VCaP (cell line): ENCODE measurements around the gene C1orf159.

ENCODE experiments used
- H3K27ac ChIP-seq: fragments of 450-650 bp; 2 replicates; pipeline ENCODE4 v1.5.1; 2017
- CTCF ChIP-seq: fragments of 450-650 bp; conservative IDR thresholded peaks from 2 replicates; pipeline ENCODE4 v1.5.1; 2017; ENCODE audit warnings: mild to moderate bottlenecking, moderate library complexity

Gene C1orf159

GRCh38 chr1:1161683-1162079 lies 45.8 kb upstream of the C1orf159 start:
- TF ChIP-seq CTCF = no peak
- peak overlapping the region; percentile 90 for H3K27ac ChIP-seq

GRCh38 chr1:1161078-1161682 lies 45.3 kb upstream of the C1orf159 start:
- no peak overlapping the region for H3K27ac ChIP-seq
- no peak for TF ChIP-seq CTCF

GRCh38 chr1:1160281-1160930 lies 44.5 kb upstream of the C1orf159 start:
- TF ChIP-seq CTCF = no peak
- no peak overlapping the region for H3K27ac ChIP-seq

- peak overlapping the region; percentile 81 for H3K27ac ChIP-seq
- TF ChIP-seq CTCF = no peak
Measured at GRCh38 chr1:1157914-1158710, 42.2 kb upstream of the C1orf159 start.

- peak overlapping the region; percentile 81 for H3K27ac ChIP-seq
Measured at GRCh38 chr1:1157426-1157913, 41.6 kb upstream of the C1orf159 start.

GRCh38 chr1:1157033-1157365 lies 41.1 kb upstream of the C1orf159 start:
- no peak overlapping the region for H3K27ac ChIP-seq
- TF ChIP-seq CTCF = no peak

More at GRCh38 chr1:1157426-1157913, 41.6 kb upstream of the C1orf159 start:
- TF ChIP-seq CTCF = no peak

- H3K27ac ChIP-seq = no peak overlapping the region
- TF ChIP-seq CTCF = no peak
Measured at GRCh38 chr1:1156140-1157032, 40.5 kb upstream of the C1orf159 start.
